Fibroblast of pulmonary artery (primary cell): ENCODE results near the gene GPX6.
"Not testable (repeated sequence)": the region's sequence is repeated elsewhere in the genome, so short reads cannot be mapped to it uniquely, and the experiment has no call there.

ENCODE experiments used
- DNase-seq: peaks from one replicate; pipeline ENCODE4 v3.0.0-alpha.2; 2010; ENCODE audit warnings: low read depth
- H3K4me3 ChIP-seq: replicated peaks from 2 replicates; pipeline ENCODE4 v1.5.1; 2011; ENCODE audit warnings: low read depth, mild to moderate bottlenecking, control low read depth, low read length, moderate library complexity
- TF ChIP-seq, protein P1 (sequence below): IDR thresholded peaks from 2 replicates; pipeline ENCODE4 v1.5.1; 2011; ENCODE audit warnings: mild to moderate bottlenecking, control low read depth, low read length, inconsistent platforms; ENCODE audit errors: missing control alignments

The GPX6 gene

DNA sequence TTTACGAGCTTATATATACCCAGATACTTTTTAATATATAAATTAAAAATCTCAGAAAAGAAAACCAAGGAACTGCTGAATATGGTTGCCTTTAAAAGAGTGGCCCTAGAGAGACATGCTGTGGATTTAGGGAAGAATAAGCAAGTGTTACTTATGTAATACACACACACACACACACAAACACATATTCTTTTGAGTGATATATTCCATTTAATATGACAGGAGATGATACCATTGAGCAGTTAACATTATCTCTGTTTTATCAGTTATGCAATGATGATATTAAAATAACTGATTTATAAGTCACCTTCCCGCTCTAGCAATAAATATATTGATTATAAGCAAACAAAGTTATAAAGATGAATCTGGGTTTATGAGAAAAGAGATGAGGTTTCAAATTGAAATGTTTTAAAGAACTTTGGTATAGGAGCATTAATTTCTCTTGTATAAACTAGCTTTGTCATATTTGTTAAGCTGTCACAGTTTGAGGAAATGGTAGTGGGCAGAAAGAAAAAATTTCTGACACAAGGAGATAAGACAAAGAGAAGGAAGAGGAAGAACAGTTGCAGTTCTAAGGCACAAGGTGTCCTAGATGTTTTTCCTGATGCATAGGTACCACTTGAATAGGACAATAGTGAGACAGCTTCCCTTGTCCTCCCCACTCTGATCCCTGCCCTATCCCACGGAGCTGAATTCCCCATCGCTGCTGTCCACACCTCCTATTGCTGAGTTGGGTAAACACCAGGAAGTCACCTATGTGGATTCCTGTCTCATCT, 36.5 kb upstream of the GPX6 start:
- TF ChIP-seq, protein P1, sequence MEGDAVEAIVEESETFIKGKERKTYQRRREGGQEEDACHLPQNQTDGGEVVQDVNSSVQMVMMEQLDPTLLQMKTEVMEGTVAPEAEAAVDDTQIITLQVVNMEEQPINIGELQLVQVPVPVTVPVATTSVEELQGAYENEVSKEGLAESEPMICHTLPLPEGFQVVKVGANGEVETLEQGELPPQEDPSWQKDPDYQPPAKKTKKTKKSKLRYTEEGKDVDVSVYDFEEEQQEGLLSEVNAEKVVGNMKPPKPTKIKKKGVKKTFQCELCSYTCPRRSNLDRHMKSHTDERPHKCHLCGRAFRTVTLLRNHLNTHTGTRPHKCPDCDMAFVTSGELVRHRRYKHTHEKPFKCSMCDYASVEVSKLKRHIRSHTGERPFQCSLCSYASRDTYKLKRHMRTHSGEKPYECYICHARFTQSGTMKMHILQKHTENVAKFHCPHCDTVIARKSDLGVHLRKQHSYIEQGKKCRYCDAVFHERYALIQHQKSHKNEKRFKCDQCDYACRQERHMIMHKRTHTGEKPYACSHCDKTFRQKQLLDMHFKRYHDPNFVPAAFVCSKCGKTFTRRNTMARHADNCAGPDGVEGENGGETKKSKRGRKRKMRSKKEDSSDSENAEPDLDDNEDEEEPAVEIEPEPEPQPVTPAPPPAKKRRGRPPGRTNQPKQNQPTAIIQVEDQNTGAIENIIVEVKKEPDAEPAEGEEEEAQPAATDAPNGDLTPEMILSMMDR: no peak
- H3K4me3 ChIP-seq: no peak overlapping the region
- no peak for DNase-seq

DNA sequence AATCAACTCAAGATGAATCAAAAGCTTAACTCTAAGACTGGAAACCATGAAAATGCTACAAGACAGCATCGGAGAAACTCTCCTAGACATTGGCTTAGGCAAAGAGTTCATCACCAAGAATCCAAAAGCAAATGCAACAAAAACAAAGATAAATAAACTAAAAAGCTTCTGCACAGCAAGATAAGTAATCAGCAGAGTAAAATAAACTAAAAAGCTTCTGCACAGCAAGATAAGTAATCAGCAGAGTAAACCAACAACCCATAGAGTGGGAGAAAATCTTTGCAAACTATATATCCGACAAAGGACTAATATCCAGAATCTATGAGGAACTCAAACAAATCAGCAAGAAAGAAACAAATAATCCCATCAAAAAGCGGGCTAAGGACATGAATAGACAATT, 31.4 kb upstream of the GPX6 start:
- DNase-seq, H3K4me3 ChIP-seq: not testable (repeated sequence)

DNA sequence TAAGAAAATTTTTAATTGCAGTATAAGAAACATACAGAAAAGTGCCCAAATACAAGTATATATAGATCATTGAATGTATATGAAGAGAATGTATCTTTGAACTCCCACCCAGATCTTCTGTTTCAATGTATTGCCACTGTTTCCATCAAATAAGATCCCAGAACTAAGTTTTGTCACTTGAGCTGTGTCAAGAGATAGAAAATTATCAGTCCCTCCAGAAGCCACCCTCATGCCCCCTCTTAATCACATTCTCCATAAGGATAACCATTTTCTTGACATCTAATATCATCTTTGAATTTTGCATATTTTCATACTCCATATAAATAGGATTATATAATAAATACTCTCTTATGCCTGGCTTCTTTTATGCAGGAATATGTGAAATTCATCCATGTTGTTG, 30.4 kb upstream of the GPX6 start:
- TF ChIP-seq, protein P1: no peak
- no peak overlapping the region for H3K4me3 ChIP-seq
- DNase-seq: no peak

DNA sequence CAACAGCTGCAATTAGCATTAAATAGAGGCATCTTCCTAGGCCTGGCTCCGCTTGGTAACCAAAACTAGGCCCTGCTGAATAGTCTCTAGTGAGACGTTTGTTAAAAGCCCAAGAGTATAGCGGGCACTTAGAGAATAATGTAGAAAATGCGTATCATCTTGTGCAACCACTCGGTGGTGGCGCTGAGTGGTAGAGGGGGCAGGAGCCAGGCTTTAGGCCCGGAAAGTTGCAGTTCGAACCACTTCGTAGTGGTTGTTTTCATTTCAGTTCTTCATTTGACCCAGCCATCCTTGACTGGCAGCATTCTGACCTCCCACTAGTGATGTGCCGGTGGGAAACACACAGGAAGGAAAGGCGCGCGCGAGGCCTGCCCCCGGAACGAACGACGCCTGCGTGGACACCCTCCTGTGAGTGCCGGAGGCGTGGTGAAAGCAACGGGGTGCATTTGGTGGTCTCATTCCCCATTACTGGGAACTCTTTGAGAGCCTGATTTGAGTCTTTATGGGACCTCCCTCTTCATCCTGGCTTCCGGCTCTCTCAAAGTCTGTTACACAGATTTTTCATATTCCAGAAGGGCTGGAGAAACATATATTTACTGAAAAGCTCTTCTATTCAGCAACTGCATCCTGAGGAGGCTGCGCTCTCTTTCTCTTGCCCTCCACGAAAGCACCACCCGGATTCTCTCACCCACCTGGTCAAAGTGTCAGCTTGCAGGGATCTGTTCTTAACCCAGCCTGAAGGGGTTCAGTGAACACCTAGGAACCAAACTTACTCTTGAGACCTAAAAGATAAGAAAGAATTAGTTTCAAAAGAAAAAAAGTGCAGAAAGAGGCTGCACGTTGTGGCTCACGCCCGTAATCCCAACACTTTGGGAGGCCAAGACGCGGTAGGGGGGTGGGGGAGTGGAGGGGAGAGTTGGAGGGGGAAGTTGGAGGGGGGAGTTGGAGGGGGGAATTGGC, 28.3 kb upstream of the GPX6 start:
- peak overlapping the region; percentile 44 for H3K4me3 ChIP-seq
- TF ChIP-seq, protein P1: no peak
- peak; percentile 23 for DNase-seq

DNA sequence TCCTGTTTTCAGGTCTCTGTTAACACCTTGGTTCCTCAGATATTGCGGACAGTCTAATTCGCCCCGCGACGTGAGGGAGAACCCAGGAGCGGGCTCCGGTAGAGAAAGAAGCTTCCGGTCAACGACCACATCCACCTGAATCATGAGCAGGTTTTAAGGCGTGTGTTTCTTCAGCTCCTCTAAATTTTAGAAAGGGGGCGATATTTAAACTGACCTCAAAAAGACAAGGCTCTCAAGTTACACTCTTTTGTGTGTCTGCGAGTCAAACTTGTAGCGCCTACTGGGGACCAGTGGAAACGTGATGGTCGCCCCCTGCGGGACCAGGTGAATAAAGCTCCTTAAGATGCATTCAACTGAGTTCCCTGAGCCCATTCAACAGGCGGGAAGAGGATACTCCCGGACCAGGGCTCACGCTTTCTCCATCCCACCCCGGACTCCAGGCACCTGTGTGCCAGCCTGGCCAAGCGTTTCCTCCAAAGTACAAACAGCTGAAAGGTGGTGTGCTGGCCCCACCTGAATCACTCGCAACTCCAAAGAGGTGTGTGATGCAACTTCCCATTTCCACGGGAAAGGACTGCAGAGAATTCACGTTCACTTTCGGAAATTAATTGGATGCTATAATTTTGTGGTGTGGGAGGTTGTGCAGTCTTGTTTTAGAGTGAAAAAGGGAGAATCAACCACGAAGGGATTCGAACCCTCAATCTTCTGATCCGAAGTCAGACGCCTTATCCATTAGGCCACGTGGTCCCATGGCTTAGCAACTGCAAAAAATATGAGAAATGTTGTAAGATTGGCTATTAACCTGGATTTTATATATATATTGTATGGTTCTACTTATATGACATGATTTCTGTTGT, 27.1 kb upstream of the GPX6 start:
- DNase-seq: peak; percentile 82
- peak overlapping the region; percentile 41 for H3K4me3 ChIP-seq
- TF ChIP-seq, protein P1: peak; percentile 54

DNA sequence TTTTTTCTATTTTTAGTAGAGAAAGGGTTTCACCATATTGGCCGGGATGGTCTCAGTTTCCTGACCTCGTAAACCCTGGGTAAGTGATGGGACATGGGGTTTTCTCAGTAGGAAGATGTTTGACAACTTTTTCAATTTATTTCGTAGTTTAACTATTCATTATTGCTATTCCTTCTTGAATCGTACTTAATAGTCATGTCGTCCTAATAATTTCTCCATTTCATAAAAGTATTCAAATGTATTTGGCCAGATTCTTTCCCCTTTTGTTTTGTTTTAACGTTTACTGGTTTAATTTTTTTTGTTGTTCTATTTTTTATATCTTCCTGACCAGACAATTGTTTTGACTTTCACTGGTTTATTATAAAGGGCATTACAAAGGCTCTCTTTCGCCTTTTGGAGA, 26.4 kb upstream of the GPX6 start:
- no peak for DNase-seq
- TF ChIP-seq, protein P1: no peak
- no peak overlapping the region for H3K4me3 ChIP-seq
